ENCODE results near the gene MEP1A.

DNA sequence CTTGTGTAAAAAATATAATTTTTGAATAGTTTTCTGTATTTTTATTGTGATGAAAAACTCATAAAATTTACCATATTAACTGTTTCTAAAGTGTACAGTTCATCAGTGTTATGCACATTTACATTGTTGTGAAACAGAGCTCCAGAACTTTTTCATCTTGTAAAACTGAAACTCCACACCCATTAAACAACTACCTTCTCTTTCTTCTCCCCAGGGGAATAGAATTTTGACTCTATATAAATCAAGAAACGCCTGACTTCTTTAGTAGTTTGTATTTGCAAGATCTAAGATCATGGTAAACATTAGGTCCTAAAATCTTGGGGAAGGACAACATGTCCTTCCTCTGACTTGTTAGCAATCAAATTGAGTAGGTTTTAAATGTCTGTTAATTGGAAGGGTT, 37.3 kb upstream of the MEP1A start:
- no peak for TF ChIP-seq RCOR1 (IDR thresholded peaks at IDR 0.05; ENCODE audit: insufficient replicate concordance, low read length)
- no peak for TF ChIP-seq POLR2A (IDR thresholded peaks at IDR 0.05; ENCODE audit: low read depth, low read length)
- TF ChIP-seq BHLHE40 (IDR thresholded peaks at IDR 0.05; ENCODE audit: low read depth, low read length) = no peak
- no peak for TF ChIP-seq RAD21 (IDR thresholded peaks at IDR 0.05; ENCODE audit: low read length)
- TF ChIP-seq, protein P1, sequence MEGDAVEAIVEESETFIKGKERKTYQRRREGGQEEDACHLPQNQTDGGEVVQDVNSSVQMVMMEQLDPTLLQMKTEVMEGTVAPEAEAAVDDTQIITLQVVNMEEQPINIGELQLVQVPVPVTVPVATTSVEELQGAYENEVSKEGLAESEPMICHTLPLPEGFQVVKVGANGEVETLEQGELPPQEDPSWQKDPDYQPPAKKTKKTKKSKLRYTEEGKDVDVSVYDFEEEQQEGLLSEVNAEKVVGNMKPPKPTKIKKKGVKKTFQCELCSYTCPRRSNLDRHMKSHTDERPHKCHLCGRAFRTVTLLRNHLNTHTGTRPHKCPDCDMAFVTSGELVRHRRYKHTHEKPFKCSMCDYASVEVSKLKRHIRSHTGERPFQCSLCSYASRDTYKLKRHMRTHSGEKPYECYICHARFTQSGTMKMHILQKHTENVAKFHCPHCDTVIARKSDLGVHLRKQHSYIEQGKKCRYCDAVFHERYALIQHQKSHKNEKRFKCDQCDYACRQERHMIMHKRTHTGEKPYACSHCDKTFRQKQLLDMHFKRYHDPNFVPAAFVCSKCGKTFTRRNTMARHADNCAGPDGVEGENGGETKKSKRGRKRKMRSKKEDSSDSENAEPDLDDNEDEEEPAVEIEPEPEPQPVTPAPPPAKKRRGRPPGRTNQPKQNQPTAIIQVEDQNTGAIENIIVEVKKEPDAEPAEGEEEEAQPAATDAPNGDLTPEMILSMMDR (conservative IDR thresholded peaks at IDR 0.05; ENCODE audit: low read depth, low read length) = no peak
- TF ChIP-seq RFX5 (IDR thresholded peaks at IDR 0.05; ENCODE audit: low read depth, low read length) = no peak
- TF ChIP-seq, protein P2, sequence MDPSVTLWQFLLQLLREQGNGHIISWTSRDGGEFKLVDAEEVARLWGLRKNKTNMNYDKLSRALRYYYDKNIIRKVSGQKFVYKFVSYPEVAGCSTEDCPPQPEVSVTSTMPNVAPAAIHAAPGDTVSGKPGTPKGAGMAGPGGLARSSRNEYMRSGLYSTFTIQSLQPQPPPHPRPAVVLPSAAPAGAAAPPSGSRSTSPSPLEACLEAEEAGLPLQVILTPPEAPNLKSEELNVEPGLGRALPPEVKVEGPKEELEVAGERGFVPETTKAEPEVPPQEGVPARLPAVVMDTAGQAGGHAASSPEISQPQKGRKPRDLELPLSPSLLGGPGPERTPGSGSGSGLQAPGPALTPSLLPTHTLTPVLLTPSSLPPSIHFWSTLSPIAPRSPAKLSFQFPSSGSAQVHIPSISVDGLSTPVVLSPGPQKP (IDR thresholded peaks at IDR 0.05; ENCODE audit: borderline replicate concordance, low read depth, low read length) = no peak
- TF ChIP-seq CHD1 (IDR thresholded peaks at IDR 0.05; ENCODE audit: low read depth, low read length) = no peak
- no peak for TF ChIP-seq SMC3 (IDR thresholded peaks at IDR 0.05; ENCODE audit: low read depth, low read length)
- TF ChIP-seq, protein P3, sequence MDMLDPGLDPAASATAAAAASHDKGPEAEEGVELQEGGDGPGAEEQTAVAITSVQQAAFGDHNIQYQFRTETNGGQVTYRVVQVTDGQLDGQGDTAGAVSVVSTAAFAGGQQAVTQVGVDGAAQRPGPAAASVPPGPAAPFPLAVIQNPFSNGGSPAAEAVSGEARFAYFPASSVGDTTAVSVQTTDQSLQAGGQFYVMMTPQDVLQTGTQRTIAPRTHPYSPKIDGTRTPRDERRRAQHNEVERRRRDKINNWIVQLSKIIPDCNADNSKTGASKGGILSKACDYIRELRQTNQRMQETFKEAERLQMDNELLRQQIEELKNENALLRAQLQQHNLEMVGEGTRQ (IDR thresholded peaks at IDR 0.05; ENCODE audit: low read depth, low read length) = no peak
- no peak for TF ChIP-seq MAFK (IDR thresholded peaks at IDR 0.05; ENCODE audit: low read depth, low read length)
- no peak for TF ChIP-seq MAZ (IDR thresholded peaks at IDR 0.05; ENCODE audit: borderline replicate concordance, low read depth, low read length)
- TF ChIP-seq CEBPB (IDR thresholded peaks at IDR 0.05; ENCODE audit: low read depth, low read length) = no peak

Data from IMR-90 (cell line).